A549 (cell line): ENCODE data around the gene FOXJ3. TPM values are rescaled to one million over a fixed set of nuclear protein-coding genes. Genes with fewer than 3 reads are reported as not detected.
"Not testable (repeated sequence)": the region's sequence is repeated elsewhere in the genome, so short reads cannot be mapped to it uniquely, and the experiment has no call there.

Experiments
- ATAC-seq, 2 experiments: fragments of 200-7000 bp in 1 of 2; fragments of >200 bp in 1 of 2; cut with Nextera tagmentation in 1 of 2; cut with Tn5 transposase in 1 of 2; 3 replicates each; pipeline versions ENCODE4 v1.8.0 to v1.9.1; 2018 to 2020; ENCODE audit warnings: mild to moderate bottlenecking in 1 of 2, moderate library complexity in 1 of 2
- CTCF ChIA-PET: fragments of 300-600 bp; sonication (Branson Sonifier 250); formaldehyde crosslinking; extraction: SDS; loops from one replicate; lab custom pipeline; 2021; ENCODE audit warnings: antibody characterized with exemption, inconsistent platforms; lab: Yijun Ruan, JAX
- POLR2A ChIA-PET: fragments of 350-600 bp; formaldehyde crosslinking; extraction: SDS; loops from one replicate; lab custom pipeline; 2021; ENCODE audit warnings: antibody characterized with exemption, inconsistent platforms; lab: Yijun Ruan, JAX
- DNase-seq, 2 experiments: peaks; one replicate each; pipeline versions ENCODE4 v3.0.0 to v3.0.0-alpha.2; 2011 to 2016; ENCODE audit warnings: low read depth in 1 of 2, low spot score in 1 of 2
- FAIRE-seq: peaks from 2 replicates; lab custom pipeline; 2011; peaks lifted over from hg19 to GRCh38; lab: Jason Lieb, UNC
- H3K27ac ChIP-seq, 2 experiments: fragments of >200 bp; sonication (Bioruptor Twin); formaldehyde crosslinking; 3 replicates each; pipeline ENCODE4 v1.5.1; 2016 to 2017
- H3K4me1 ChIP-seq: fragments of >200 bp; sonication (Bioruptor Twin); formaldehyde crosslinking; 3 replicates; pipeline ENCODE4 v1.6.1; 2016
- H3K4me2 ChIP-seq: fragments of >200 bp; sonication (Bioruptor Twin); formaldehyde crosslinking; 3 replicates; pipeline ENCODE4 v1.6.1; 2016
- H3K4me3 ChIP-seq: fragments of >200 bp; sonication (Bioruptor Twin); formaldehyde crosslinking; 3 replicates; pipeline ENCODE4 v1.5.1; 2016
- H3K9me3 ChIP-seq: fragments of >200 bp; sonication (Bioruptor Twin); formaldehyde crosslinking; 3 replicates; pipeline ENCODE4 v1.6.1; 2016
- BHLHE40 ChIP-seq: IDR thresholded peaks from 2 replicates; pipeline ENCODE4 v1.6.1; 2012; ENCODE audit warnings: low read depth, low read length, inconsistent platforms
- CBX2 ChIP-seq: fragments of 200-600 bp; sonication (generic); IDR thresholded peaks from 2 replicates; pipeline ENCODE4 v1.6.1; 2016; ENCODE audit warnings: low read depth, mild to moderate bottlenecking, borderline replicate concordance
- CEBPB ChIP-seq, 2 experiments: fragments of >200 bp in 1 of 2; sonication (Bioruptor Twin) in 1 of 2; formaldehyde crosslinking in 1 of 2; IDR thresholded peaks; 2 replicates each; pipeline ENCODE4 v1.6.1; 2012 to 2016
- CHD4 ChIP-seq: fragments of 200-600 bp; sonication (generic); IDR thresholded peaks from 2 replicates; pipeline ENCODE4 v1.6.1; 2016; ENCODE audit warnings: antibody characterized with exemption, mild to moderate bottlenecking, borderline replicate concordance
- FOSL2 ChIP-seq, 2 experiments: fragments of 450-650 bp in 1 of 2; fragments of >200 bp in 1 of 2; sonication (Bioruptor Twin) in 1 of 2; formaldehyde crosslinking; IDR thresholded peaks; 2 replicates each; pipeline versions ENCODE4 v1.5.0 to v1.6.1; 2016 to 2020; ENCODE audit warnings: mild to moderate bottlenecking in 1 of 2, moderate library complexity in 1 of 2
- GATA3 ChIP-seq: IDR thresholded peaks from 2 replicates; pipeline ENCODE4 v1.6.1; 2012; ENCODE audit warnings: borderline replicate concordance
- HDAC2 ChIP-seq: fragments of 200-600 bp; sonication (generic); IDR thresholded peaks from 2 replicates; pipeline ENCODE4 v1.6.1; 2016
- HMGXB4 ChIP-seq: fragments of 250-450 bp; sonication (Bioruptor Pico); IDR thresholded peaks from 2 replicates; pipeline ENCODE4 v1.5.0; 2021; ENCODE audit warnings: mild to moderate bottlenecking, moderate library complexity, borderline replicate concordance
- HOXB5 ChIP-seq: fragments of 250-450 bp; sonication (Bioruptor Pico); IDR thresholded peaks from 2 replicates; pipeline ENCODE4 v1.5.0; 2020; ENCODE audit warnings: mild to moderate bottlenecking, moderate library complexity
- KDM5A ChIP-seq: fragments of 200-600 bp; sonication (generic); IDR thresholded peaks from 2 replicates; pipeline ENCODE4 v1.6.1; 2016; ENCODE audit warnings: antibody characterized with exemption, mild to moderate bottlenecking
- MAX ChIP-seq: IDR thresholded peaks from 2 replicates; pipeline ENCODE4 v1.6.1; 2012
- MAZ ChIP-seq: fragments of 150-350 bp; IDR thresholded peaks from 2 replicates; pipeline ENCODE4 v1.6.1; 2014; ENCODE audit warnings: antibody characterized with exemption, low read depth, low read length, borderline replicate concordance
- MYC ChIP-seq: IDR thresholded peaks from 2 replicates; pipeline ENCODE4 v1.6.1; 2012; ENCODE audit warnings: mild to moderate bottlenecking, inconsistent platforms, low read length, improper control_type of control experiment, borderline replicate concordance
- NPAS2 ChIP-seq: fragments of 250-450 bp; sonication (Bioruptor Pico); IDR thresholded peaks from 2 replicates; pipeline ENCODE4 v1.8.0; 2022; ENCODE audit warnings: mild to moderate bottlenecking, moderate library complexity, borderline replicate concordance
- POLR2A ChIP-seq: IDR thresholded peaks from 2 replicates; pipeline ENCODE4 v1.6.1; 2012; ENCODE audit warnings: mild to moderate bottlenecking, low read length
- POLR2AphosphoS2 ChIP-seq: conservative IDR thresholded peaks from 2 replicates; pipeline ENCODE4 v1.6.1; 2012; ENCODE audit warnings: low read length, improper control_type of control experiment, inconsistent platforms
- SMC3 ChIP-seq: fragments of >200 bp; sonication (Bioruptor Twin); formaldehyde crosslinking; IDR thresholded peaks from 3 replicates; pipeline ENCODE4 v1.6.1; 2018; ENCODE audit warnings: inconsistent platforms
- SREBF2 ChIP-seq: fragments of 450-650 bp; IDR thresholded peaks from 2 replicates; pipeline ENCODE4 v1.6.1; 2014; ENCODE audit warnings: mild to moderate bottlenecking, moderate library complexity
- TFCP2L1 ChIP-seq: fragments of 250-450 bp; sonication (Bioruptor Pico); IDR thresholded peaks from 2 replicates; pipeline ENCODE4 v1.5.0; 2021; ENCODE audit warnings: mild to moderate bottlenecking
- ZC3H11A ChIP-seq: fragments of 450-650 bp; IDR thresholded peaks from 2 replicates; pipeline ENCODE4 v1.6.1; 2014; ENCODE audit warnings: antibody characterized with exemption, mild to moderate bottlenecking
- ZNF302 ChIP-seq: fragments of 250-450 bp; sonication (Bioruptor Pico); IDR thresholded peaks from 2 replicates; pipeline ENCODE4 v1.9.0; 2021; ENCODE audit warnings: inconsistent platforms, mild to moderate bottlenecking, moderate library complexity
- WGBS: methylation state at CpG from one replicate; pipeline ENCODE4 v1.1.6; 2017; ENCODE audit errors: missing lambda C conversion rate; 5-methylcytosine and 5-hydroxymethylcytosine counted together
- polyA plus RNA-seq, 4 experiments: library from polyadenylated mRNA; depleted of rRNA in 3 of 4; stranded (reverse); fragments of >200 nt; fragmentation: RNase III in 1 of 4; extraction: RNeasy Plus Mini Kit Qiagen cat#74134 plus additional on column Dnase treatment in 1 of 4; gene quantifications; 2 replicates in 3 of 4; 3 replicates in 1 of 4; pipeline ENCODE4 v1.2.3, GENCODE V29; 2011 to 2017
- TF ChIP-seq, protein P1 (sequence below): fragments of 200-600 bp; sonication (generic); IDR thresholded peaks from 2 replicates; pipeline ENCODE4 v1.6.1; 2016; ENCODE audit warnings: antibody characterized with exemption, mild to moderate bottlenecking, moderate library complexity
- TF ChIP-seq, protein P2 (sequence below): fragments of >200 bp; sonication (Bioruptor Twin); formaldehyde crosslinking; IDR thresholded peaks from 3 replicates; pipeline ENCODE4 v1.5.1; 2016

Gene FOXJ3
- polyA plus RNA-seq, 2 of the 4 experiments (the other 2 are of a cell fraction), result 16.8 to 45.0 TPM

DNA sequence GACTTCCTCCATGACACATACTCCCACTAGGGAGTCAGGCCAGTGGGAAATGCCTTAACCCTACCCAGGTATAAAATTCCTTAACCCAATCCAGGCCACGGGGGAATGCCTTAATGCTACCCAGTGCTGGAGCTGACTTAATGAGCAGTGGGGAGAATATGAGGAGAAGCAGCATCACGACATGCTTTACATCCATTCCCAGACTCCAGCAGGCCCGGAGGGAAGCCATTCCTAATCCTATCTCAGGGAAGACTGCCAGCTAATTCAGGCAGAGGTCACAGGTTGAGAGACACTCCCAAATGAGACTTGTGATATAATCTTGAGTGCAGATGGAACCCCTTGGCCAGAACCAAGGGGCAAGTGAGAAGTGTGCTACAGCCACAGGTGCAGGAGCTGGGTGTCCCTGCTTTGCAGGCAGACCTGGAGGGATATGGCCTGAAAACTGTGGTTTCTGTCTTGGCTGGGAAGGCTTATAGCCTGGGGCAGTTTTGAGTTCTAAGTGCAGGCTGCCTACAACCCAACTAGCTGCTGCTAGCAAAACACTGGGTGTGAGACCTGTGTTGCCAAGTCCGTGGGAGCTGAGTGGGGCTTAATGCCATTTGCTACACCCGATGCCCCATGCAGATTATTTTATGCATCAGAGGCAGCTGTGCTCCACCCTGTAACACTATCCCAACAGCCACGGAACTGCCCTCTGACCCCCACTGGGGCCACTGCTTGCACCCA lies 125.3 kb downstream of the FOXJ3 start:
- ChIA-PET CTCF (interaction anchor here (1.2 kb wide), 1 partner anchor 32 kb away, joined by 3 read pairs; no protein-coding TSS in a partner anchor), POLR2A (no interaction called here)
- ATAC-seq (no peak), DNase-seq (no peak), FAIRE-seq (no peak)
- 84% methylated on average over 5 of the region's 6 CpGs for WGBS
- TF ChIP-seq BHLHE40 (no peak), FOSL2 (IDR thresholded peaks at IDR 0.05) (no peak), FOSL2 (CRISPR knock-in tag; IDR thresholded peaks at IDR 0.05) (no peak), CEBPB (IDR thresholded peaks at IDR 0.05) (no peak), ZNF302 (CRISPR knock-in tag) (no peak), TFCP2L1 (CRISPR knock-in tag) (no peak), GATA3 (no peak), POLR2A (no peak), NPAS2 (CRISPR knock-in tag) (no peak), HDAC2 (no peak), ZC3H11A (no peak), MYC (no peak), CBX2 (no peak), HMGXB4 (no peak), KDM5A (no peak)
- no peaks in the 10 kb centered on the region for H3K9me3 ChIP-seq
- H3K4me3 ChIP-seq, result no peak overlapping the region
- H3K27ac ChIP-seq, result no peak overlapping the region
- H3K4me2 ChIP-seq, result no peak overlapping the region
- peaks cover 15% of the 10 kb centered on the region for H3K4me1 ChIP-seq

DNA sequence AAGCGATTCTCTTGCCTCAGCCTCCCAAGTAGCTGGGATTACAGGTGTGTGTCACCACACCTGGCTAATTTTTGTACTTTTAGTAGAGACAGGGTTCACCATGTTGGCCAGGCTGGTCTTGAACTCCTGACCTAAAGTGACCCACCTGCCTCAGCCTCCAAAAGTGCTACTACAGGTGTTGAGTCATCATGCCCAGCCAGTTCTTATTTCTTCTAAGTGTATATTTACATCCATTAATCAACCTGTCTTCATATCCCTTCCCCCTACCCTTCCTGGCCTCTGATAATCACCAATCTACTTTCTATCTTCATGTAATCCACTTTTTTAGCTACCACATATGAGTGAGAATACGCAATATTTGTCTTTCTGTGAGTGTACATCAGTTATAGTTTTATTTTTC lies 128.1 kb downstream of the FOXJ3 start:
- POLR2A ChIA-PET, result not testable (repeated sequence)
- CTCF ChIA-PET, result interaction anchor here (0.7 to 2.1 kb wide), 2 partner anchors 34 to 691 kb away, joined by 3 to 5 read pairs; no protein-coding TSS in a partner anchor

GRCh38 chr1:42206164-42206563 lies 128.9 kb downstream of the FOXJ3 start:
- Histone ChIP-seq H3K9me3 (no peaks in the 10 kb centered on the region), H3K4me1 (0 out of 3 replicates have a peak, but pooled peaks cover 3% of the 10 kb centered on the region), H3K4me3 (no peak overlapping the region), H3K4me2 (no peak overlapping the region), H3K27ac (no peak overlapping the region)
- no peak for FAIRE-seq
- WGBS, result 91% methylated on average over 3 of the region's 3 CpGs
- no peak for ATAC-seq
- DNase-seq, result no peak
- ChIA-PET CTCF (interaction anchor here (2.1 kb wide), 1 partner anchor 33 kb away, joined by 5 read pairs; no protein-coding TSS in a partner anchor), POLR2A (no interaction called here)
- TF ChIP-seq MAZ (no peak), CHD4 (no peak), BHLHE40 (no peak), ZNF302 (CRISPR knock-in tag) (no peak), CEBPB (IDR thresholded peaks at IDR 0.05) (no peak), POLR2AphosphoS2 (no peak), HMGXB4 (no peak), SMC3 (no peak), KDM5A (no peak), ZC3H11A (no peak), MAX (no peak), HOXB5 (CRISPR knock-in tag) (no peak), SREBF2 (no peak)
- TF ChIP-seq, protein P1, sequence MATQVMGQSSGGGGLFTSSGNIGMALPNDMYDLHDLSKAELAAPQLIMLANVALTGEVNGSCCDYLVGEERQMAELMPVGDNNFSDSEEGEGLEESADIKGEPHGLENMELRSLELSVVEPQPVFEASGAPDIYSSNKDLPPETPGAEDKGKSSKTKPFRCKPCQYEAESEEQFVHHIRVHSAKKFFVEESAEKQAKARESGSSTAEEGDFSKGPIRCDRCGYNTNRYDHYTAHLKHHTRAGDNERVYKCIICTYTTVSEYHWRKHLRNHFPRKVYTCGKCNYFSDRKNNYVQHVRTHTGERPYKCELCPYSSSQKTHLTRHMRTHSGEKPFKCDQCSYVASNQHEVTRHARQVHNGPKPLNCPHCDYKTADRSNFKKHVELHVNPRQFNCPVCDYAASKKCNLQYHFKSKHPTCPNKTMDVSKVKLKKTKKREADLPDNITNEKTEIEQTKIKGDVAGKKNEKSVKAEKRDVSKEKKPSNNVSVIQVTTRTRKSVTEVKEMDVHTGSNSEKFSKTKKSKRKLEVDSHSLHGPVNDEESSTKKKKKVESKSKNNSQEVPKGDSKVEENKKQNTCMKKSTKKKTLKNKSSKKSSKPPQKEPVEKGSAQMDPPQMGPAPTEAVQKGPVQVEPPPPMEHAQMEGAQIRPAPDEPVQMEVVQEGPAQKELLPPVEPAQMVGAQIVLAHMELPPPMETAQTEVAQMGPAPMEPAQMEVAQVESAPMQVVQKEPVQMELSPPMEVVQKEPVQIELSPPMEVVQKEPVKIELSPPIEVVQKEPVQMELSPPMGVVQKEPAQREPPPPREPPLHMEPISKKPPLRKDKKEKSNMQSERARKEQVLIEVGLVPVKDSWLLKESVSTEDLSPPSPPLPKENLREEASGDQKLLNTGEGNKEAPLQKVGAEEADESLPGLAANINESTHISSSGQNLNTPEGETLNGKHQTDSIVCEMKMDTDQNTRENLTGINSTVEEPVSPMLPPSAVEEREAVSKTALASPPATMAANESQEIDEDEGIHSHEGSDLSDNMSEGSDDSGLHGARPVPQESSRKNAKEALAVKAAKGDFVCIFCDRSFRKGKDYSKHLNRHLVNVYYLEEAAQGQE, result no peak
- TF ChIP-seq, protein P2, sequence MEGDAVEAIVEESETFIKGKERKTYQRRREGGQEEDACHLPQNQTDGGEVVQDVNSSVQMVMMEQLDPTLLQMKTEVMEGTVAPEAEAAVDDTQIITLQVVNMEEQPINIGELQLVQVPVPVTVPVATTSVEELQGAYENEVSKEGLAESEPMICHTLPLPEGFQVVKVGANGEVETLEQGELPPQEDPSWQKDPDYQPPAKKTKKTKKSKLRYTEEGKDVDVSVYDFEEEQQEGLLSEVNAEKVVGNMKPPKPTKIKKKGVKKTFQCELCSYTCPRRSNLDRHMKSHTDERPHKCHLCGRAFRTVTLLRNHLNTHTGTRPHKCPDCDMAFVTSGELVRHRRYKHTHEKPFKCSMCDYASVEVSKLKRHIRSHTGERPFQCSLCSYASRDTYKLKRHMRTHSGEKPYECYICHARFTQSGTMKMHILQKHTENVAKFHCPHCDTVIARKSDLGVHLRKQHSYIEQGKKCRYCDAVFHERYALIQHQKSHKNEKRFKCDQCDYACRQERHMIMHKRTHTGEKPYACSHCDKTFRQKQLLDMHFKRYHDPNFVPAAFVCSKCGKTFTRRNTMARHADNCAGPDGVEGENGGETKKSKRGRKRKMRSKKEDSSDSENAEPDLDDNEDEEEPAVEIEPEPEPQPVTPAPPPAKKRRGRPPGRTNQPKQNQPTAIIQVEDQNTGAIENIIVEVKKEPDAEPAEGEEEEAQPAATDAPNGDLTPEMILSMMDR, result no peak

More for the DNA sequence above, 128.1 kb downstream of the FOXJ3 start:
- not testable (repeated sequence) for ATAC-seq, H3K4me1 ChIP-seq, H3K9me3 ChIP-seq, H3K4me2 ChIP-seq, DNase-seq, H3K4me3 ChIP-seq, H3K27ac ChIP-seq, FAIRE-seq
- WGBS, result 97% methylated on average over 2 of the region's 2 CpGs
